Measurements from ENCODE around the gene ABCC2. TPM values are rescaled to one million over a fixed set of nuclear protein-coding genes. Genes with fewer than 3 reads are reported as not detected.
A peak's percentile ranks its signal among the peaks of the same experiment; 100 is the strongest.

Gene ABCC2
- total RNA-seq, 4 donors from 2014 or later, result 0.84 to 9.1 (median 1.5) TPM

GRCh38 chr10:99841746-99842145, 59.3 kb downstream of the ABCC2 start:
- ATAC-seq (ENCODE audit: low FRiP score), result no peak
- no peak for TF ChIP-seq CTCF (IDR thresholded peaks at IDR 0.05)
- no peak for DNase-seq (ENCODE audit: low spot score)

GRCh38 chr10:99843310-99843709, 60.9 kb downstream of the ABCC2 start:
- no peak for TF ChIP-seq CTCF (IDR thresholded peaks at IDR 0.05)
- DNase-seq (ENCODE audit: low spot score) (no peak), ATAC-seq (ENCODE audit: low FRiP score) (no peak)

- DNase-seq (ENCODE audit: low spot score) (no peak), ATAC-seq (ENCODE audit: low FRiP score) (no peak)
- no peak for TF ChIP-seq CTCF (IDR thresholded peaks at IDR 0.05)
Measured at GRCh38 chr10:99844433-99844955, 62.1 kb downstream of the ABCC2 start.

GRCh38 chr10:99845837-99846382, 63.5 kb downstream of the ABCC2 start:
- DNase-seq (ENCODE audit: low spot score) (peak; percentile 44), ATAC-seq (ENCODE audit: low FRiP score) (peak; percentile 94)
- TF ChIP-seq CTCF (IDR thresholded peaks at IDR 0.05), result peak in 1 of 3 donors; percentile 81

- no peak for TF ChIP-seq CTCF (IDR thresholded peaks at IDR 0.05)
- no peak for ATAC-seq (ENCODE audit: low FRiP score)
- DNase-seq (ENCODE audit: low spot score), result no peak
Measured at GRCh38 chr10:99849057-99849456, 66.6 kb downstream of the ABCC2 start.

GRCh38 chr10:99849536-99849935, 67.1 kb downstream of the ABCC2 start:
- ATAC-seq (ENCODE audit: low FRiP score) (no peak), DNase-seq (ENCODE audit: low spot score) (no peak)
- TF ChIP-seq CTCF (IDR thresholded peaks at IDR 0.05), result no peak

- no peak for DNase-seq (ENCODE audit: low spot score)
- no peak for TF ChIP-seq CTCF (IDR thresholded peaks at IDR 0.05)
- no peak for ATAC-seq (ENCODE audit: low FRiP score)
Measured at GRCh38 chr10:99850021-99850766, 67.8 kb downstream of the ABCC2 start.
